Naive thymus-derived CD4-positive, alpha-beta T cell (primary cell): ENCODE results near the gene B3GALT4. TPM values are rescaled to one million over a fixed set of nuclear protein-coding genes. Genes with fewer than 3 reads are reported as not detected.
A peak's percentile ranks its signal among the peaks of the same experiment; 100 is the strongest.

ENCODE experiments used
- ATAC-seq: fragments of 150-1000 bp; cut with Tn5 transposase; 2 replicates; pipeline ENCODE4 v1.10.0; 2021; ENCODE audit warnings: mild to moderate bottlenecking, moderate library complexity
- CTCF ChIA-PET: fragments of 350-600 bp; sonication (Branson Sonifier 250); formaldehyde crosslinking; loops from one replicate; lab custom pipeline; 2021; ENCODE audit warnings: antibody characterized with exemption; lab: Charles Lee
- POLR2A ChIA-PET: fragments of 350-600 bp; sonication (Branson Sonifier 250); formaldehyde crosslinking; loops from one replicate; lab custom pipeline; 2021; ENCODE audit warnings: antibody characterized with exemption, inconsistent platforms; lab: Charles Lee
- DNase-seq, 9 donors: peaks; one replicate each; pipeline versions ENCODE4 v3.0.0 to v3.0.0-alpha.2; 2020 to 2022; ENCODE audit warnings: mixed read lengths in 1 of 9
- H3K27ac ChIP-seq: one replicate; pipeline ENCODE4 v1.7.0; 2013; ENCODE audit warnings: mild to moderate bottlenecking, low read depth, low read length, moderate library complexity
- H3K27me3 ChIP-seq, 2 donors: one replicate each; pipeline ENCODE4 v1.7.0; 2013; ENCODE audit warnings: low read length in 2 of 2, mild to moderate bottlenecking in 2 of 2, moderate library complexity in 2 of 2; ENCODE audit not compliant: control insufficient read depth in 2 of 2, insufficient read depth in 2 of 2
- H3K36me3 ChIP-seq, 3 experiments: 1 replicate in 2 of 3; 2 replicates in 1 of 3; pipeline ENCODE4 v1.7.0; 2013; ENCODE audit warnings: low read length in 3 of 3, mild to moderate bottlenecking in 3 of 3, moderate library complexity in 1 of 3; ENCODE audit not compliant: insufficient read depth in 3 of 3, control insufficient read depth in 2 of 3
- H3K4me1 ChIP-seq, 2 donors: one replicate each; pipeline ENCODE4 v1.7.0; 2013; ENCODE audit warnings: low read length in 2 of 2, mild to moderate bottlenecking in 2 of 2, moderate library complexity in 1 of 2; ENCODE audit not compliant: control insufficient read depth in 2 of 2, insufficient read depth in 2 of 2
- H3K4me3 ChIP-seq: 2 replicates; pipeline ENCODE4 v1.7.0; 2013; ENCODE audit warnings: mild to moderate bottlenecking, low read length
- H3K9me3 ChIP-seq, 3 experiments: 1 replicate in 2 of 3; 2 replicates in 1 of 3; pipeline ENCODE4 v1.7.0; 2013; ENCODE audit warnings: low read length in 3 of 3; ENCODE audit not compliant: control insufficient read depth in 2 of 3
- H3K27ac Mint-ChIP-seq, 9 donors: one replicate each; pipeline ENCODE4 v1.8.0; 2020 to 2022; ENCODE audit warnings: mixed read lengths in 9 of 9, mild to moderate bottlenecking in 8 of 9, moderate library complexity in 5 of 9, inconsistent platforms in 2 of 9
- H3K27me3 Mint-ChIP-seq, 5 donors: one replicate each; pipeline ENCODE4 v1.8.0; 2021 to 2022; ENCODE audit warnings: mixed read lengths in 5 of 5, mild to moderate bottlenecking in 1 of 5
- H3K36me3 Mint-ChIP-seq, 5 donors: one replicate each; pipeline ENCODE4 v1.8.0; 2020 to 2022; ENCODE audit warnings: mixed read lengths in 5 of 5, mild to moderate bottlenecking in 3 of 5, inconsistent platforms in 1 of 5
- H3K4me1 Mint-ChIP-seq, 7 donors: one replicate each; pipeline ENCODE4 v1.8.0; 2020 to 2022; ENCODE audit warnings: mixed read lengths in 7 of 7, mild to moderate bottlenecking in 3 of 7, inconsistent platforms in 1 of 7
- H3K4me3 Mint-ChIP-seq, 10 donors: one replicate each; pipeline ENCODE4 v1.8.0; 2020 to 2022; ENCODE audit warnings: mild to moderate bottlenecking in 10 of 10, mixed read lengths in 10 of 10, moderate library complexity in 6 of 10, inconsistent platforms in 2 of 10
- H3K9me3 Mint-ChIP-seq, 11 donors: one replicate each; pipeline ENCODE4 v1.8.0; 2020 to 2022; ENCODE audit warnings: mixed read lengths in 11 of 11, mild to moderate bottlenecking in 4 of 11, inconsistent platforms in 1 of 11, moderate library complexity in 1 of 11
- intact Hi-C, 2 donors: fragments of 100-400 bp; cut with micrococcal nuclease; formaldehyde crosslinking; loops; one replicate each; pipeline ENCODE4 v1.15.1; 2023
- polyA plus RNA-seq, 2 donors: library from polyadenylated mRNA; unstranded; fragments of 300-500 nt; fragmentation: Illumina TruSeq; gene quantifications; one replicate each; pipeline ENCODE4 v1.2.3, GENCODE V29; 2021
- total RNA-seq, 6 experiments: library from RNA in 5 of 6; stranded (reverse) in 5 of 6; gene quantifications; 1 replicate in 5 of 6; 2 replicates in 1 of 6; pipeline ENCODE4 v1.2.3 and lab custom pipeline; 2021 to 2026

The B3GALT4 gene
- total and polyA plus RNA-seq, 7 experiments from 2014 or later, result 12.9 to 48.0 (median 18.9) TPM

GRCh38 chr6:33290459-33290858, 13.5 kb downstream of the B3GALT4 start:
- H3K4me1 Mint-ChIP-seq, result peaks cover 32 to 51% (median 45%) of the 10 kb centered on the region in 7 donors
- H3K27ac Mint-ChIP-seq, result peak overlapping the region in 8 of 9 donors; percentile 38 to 93 (median 89)
- Histone ChIP-seq H3K4me1 (peaks cover 19 to 20% of the 10 kb centered on the region in 2 donors), H3K9me3 (no peaks in the 10 kb centered on the region), H3K36me3 (peaks cover 0 to 70% (median 9%) of the 10 kb centered on the region in 3 experiments), H3K4me3 (no peak overlapping the region), H3K27me3 (no peaks in the 10 kb centered on the region), H3K27ac (peak overlapping the region; percentile 80)
- peaks cover 4 to 33% (median 11%) of the 10 kb centered on the region in 5 donors for H3K36me3 Mint-ChIP-seq
- CTCF ChIA-PET, result interaction anchor here (0.5 to 2.4 kb wide), 5 partner anchors 10 to 170 kb away, joined by 3 to 13 read pairs (median 3); partner anchors contain the start of genes RPS18 and VPS52
- DNase-seq, result no peak
- intact Hi-C loops, result no loop called here
- no peaks in the 10 kb centered on the region for H3K27me3 Mint-ChIP-seq
- H3K4me3 Mint-ChIP-seq, result peak overlapping the region; percentile 89 to 99 (median 98)
- POLR2A ChIA-PET, result interaction anchor here (0.9 to 6.9 kb wide), 6 partner anchors 8 to 54 kb away, joined by 3 to 123 read pairs (median 44); partner anchors contain the start of genes B3GALT4, RGL2, RPS18 and VPS52
- peaks cover 0 to 3% (median 0%) of the 10 kb centered on the region in 11 donors for H3K9me3 Mint-ChIP-seq
- ATAC-seq, result no peak

- H3K36me3 ChIP-seq, result peaks cover 0 to 71% (median 4%) of the 10 kb centered on the region in 3 experiments
- no peak overlapping the region for H3K27ac ChIP-seq
- no peak overlapping the region for H3K4me3 ChIP-seq
- peak overlapping the region in 1 of 9 donors; percentile 32 for H3K27ac Mint-ChIP-seq
- intact Hi-C loops, result no loop called here
- H3K4me1 ChIP-seq, result peaks cover 19 to 21% of the 10 kb centered on the region in 2 donors
- peaks cover 0 to 2% (median 0%) of the 10 kb centered on the region in 5 donors for H3K27me3 Mint-ChIP-seq
- H3K9me3 Mint-ChIP-seq, result peaks cover 0 to 4% (median 0%) of the 10 kb centered on the region in 11 donors
- ChIA-PET CTCF (no interaction called here), POLR2A (interaction anchor here (5.5 to 6.9 kb wide), 2 partner anchors 15 to 21 kb away, joined by 90 to 123 read pairs; partner anchors contain the start of genes B3GALT4, RPS18 and VPS52)
- H3K36me3 Mint-ChIP-seq, result peaks cover 0 to 21% (median 4%) of the 10 kb centered on the region in 5 donors
- no peaks in the 10 kb centered on the region for H3K27me3 ChIP-seq
- DNase-seq, result no peak
- peaks cover 24 to 49% (median 42%) of the 10 kb centered on the region in 7 donors for H3K4me1 Mint-ChIP-seq
- no peaks in the 10 kb centered on the region for H3K9me3 ChIP-seq
- ATAC-seq, result no peak
- no peak overlapping the region for H3K4me3 Mint-ChIP-seq
These were observed 16.2 kb downstream of the B3GALT4 start for GRCh38 chr6:33292996-33293682.

- Mint-ChIP-seq H3K4me1 (peaks cover 26 to 41% (median 34%) of the 10 kb centered on the region in 7 donors), H3K36me3 (peaks cover 0 to 19% (median under 1%) of the 10 kb centered on the region in 5 donors), H3K27ac (peak overlapping the region in 5 of 9 donors; percentile 17 to 48 (median 43)), H3K4me3 (no peak overlapping the region), H3K9me3 (peaks cover 0 to 6% (median 0%) of the 10 kb centered on the region in 11 donors), H3K27me3 (peaks cover 0 to 3% (median 0%) of the 10 kb centered on the region in 5 donors)
- Histone ChIP-seq H3K36me3 (peaks cover 0 to 75% (median 4%) of the 10 kb centered on the region in 3 experiments), H3K27me3 (no peaks in the 10 kb centered on the region), H3K27ac (no peak overlapping the region), H3K4me3 (no peak overlapping the region), H3K4me1 (peaks cover 15% of the 10 kb centered on the region in 2 donors), H3K9me3 (no peaks in the 10 kb centered on the region)
- DNase-seq, result no peak
- ChIA-PET POLR2A (interaction anchor here (0.6 to 0.9 kb wide), 2 partner anchors 22 to 23 kb away, joined by 3 read pairs; partner anchors contain the start of genes RPS18, VPS52 and ZBTB22), CTCF (no interaction called here)
- intact Hi-C loops, result no loop called here
- ATAC-seq, result no peak
These were observed 17.3 kb downstream of the B3GALT4 start for GRCh38 chr6:33294086-33294823.

DNA sequence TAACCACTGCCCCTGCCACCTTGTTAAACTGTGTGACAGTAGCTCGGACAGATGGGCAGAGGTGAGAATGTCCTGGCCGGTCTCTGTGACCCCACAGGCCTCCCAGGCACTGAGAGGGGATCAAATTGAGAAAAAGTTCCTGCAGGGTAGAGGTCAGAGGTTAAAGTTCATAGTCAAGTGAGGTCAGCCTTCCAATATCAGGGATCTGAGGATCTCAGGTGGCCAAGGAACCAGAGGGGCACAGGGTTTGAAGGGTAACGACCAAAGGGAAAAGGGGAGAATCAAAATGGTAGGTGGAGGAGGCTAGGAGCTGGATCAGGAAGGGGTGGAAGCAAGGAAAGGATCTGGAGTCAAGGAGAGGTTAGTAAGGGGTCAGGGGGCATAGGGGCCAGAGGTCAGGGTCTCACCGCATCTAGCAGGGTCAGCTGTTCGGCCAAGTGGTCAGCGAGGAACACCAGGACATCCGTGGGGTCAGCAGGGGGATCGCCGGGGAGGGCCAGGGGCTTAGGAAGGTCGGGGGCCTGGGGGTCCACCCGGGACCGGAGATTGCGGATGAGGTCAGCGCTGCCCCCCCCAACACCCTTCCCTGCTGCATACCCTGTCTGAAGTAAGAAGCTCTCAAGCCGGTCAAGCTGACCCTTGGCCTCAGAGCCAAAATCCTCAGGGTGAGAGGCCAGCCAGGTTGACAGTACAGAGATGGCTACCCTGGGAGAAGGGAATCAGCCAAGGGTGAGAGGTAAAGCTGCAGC, 18.9 kb downstream of the B3GALT4 start:
- Mint-ChIP-seq H3K4me3 (peak overlapping the region in 3 of 10 donors; percentile 51 to 99 (median 77)), H3K4me1 (peaks cover 23 to 39% (median 31%) of the 10 kb centered on the region in 7 donors), H3K36me3 (peaks cover 0 to 24% (median 6%) of the 10 kb centered on the region in 5 donors), H3K27me3 (peaks cover 0 to 3% (median 0%) of the 10 kb centered on the region in 5 donors), H3K9me3 (peaks cover 0 to 9% (median 0%) of the 10 kb centered on the region in 11 donors), H3K27ac (peak overlapping the region in 8 of 9 donors; percentile 19 to 98 (median 79))
- DNase-seq (no peak), ATAC-seq (no peak)
- intact Hi-C loops, result loop anchor here (5.0 kb wide), 2 partner anchors 132 to 323 kb away; no protein-coding TSS in a partner anchor
- ChIA-PET CTCF (interaction anchor here (1.3 kb wide), 1 partner anchor 18 kb away, joined by 3 read pairs; no protein-coding TSS in a partner anchor), POLR2A (interaction anchor here (0.7 to 4.6 kb wide), 5 partner anchors 8 to 49 kb away, joined by 4 to 65 read pairs (median 51); partner anchors contain the start of genes B3GALT4, PFDN6, TAPBP and WDR46)
- H3K27me3 ChIP-seq, result no peaks in the 10 kb centered on the region
- H3K4me3 ChIP-seq, result no peak overlapping the region
- H3K4me1 ChIP-seq, result peaks cover 5 to 10% of the 10 kb centered on the region in 2 donors
- H3K9me3 ChIP-seq, result no peaks in the 10 kb centered on the region
- H3K27ac ChIP-seq, result no peak overlapping the region
- peaks cover 0 to 71% (median 4%) of the 10 kb centered on the region in 3 experiments for H3K36me3 ChIP-seq

- Histone ChIP-seq H3K9me3 (no peaks in the 10 kb centered on the region), H3K4me1 (peaks cover 5 to 10% of the 10 kb centered on the region in 2 donors), H3K27ac (peak overlapping the region; percentile 92), H3K27me3 (no peaks in the 10 kb centered on the region), H3K4me3 (no peak overlapping the region), H3K36me3 (peaks cover 0 to 66% (median 4%) of the 10 kb centered on the region in 3 experiments)
- no peak for ATAC-seq
- H3K27me3 Mint-ChIP-seq, result peaks cover 0 to 3% (median 0%) of the 10 kb centered on the region in 5 donors
- peaks cover 0 to 24% (median 6%) of the 10 kb centered on the region in 5 donors for H3K36me3 Mint-ChIP-seq
- H3K4me1 Mint-ChIP-seq, result peaks cover 19 to 40% (median 30%) of the 10 kb centered on the region in 7 donors
- POLR2A ChIA-PET, result interaction anchor here (0.7 to 4.6 kb wide), 10 partner anchors 9 to 120 kb away, joined by 3 to 70 read pairs (median 34); partner anchors contain the start of genes B3GALT4, PFDN6, RPS18 and TAPBP
- peak overlapping the region; percentile 19 to 98 (median 90) for H3K27ac Mint-ChIP-seq
- CTCF ChIA-PET, result interaction anchor here (1.3 kb wide), 1 partner anchor 19 kb away, joined by 3 read pairs; no protein-coding TSS in a partner anchor
- DNase-seq, result no peak
- intact Hi-C loops, result loop anchor here (5.0 kb wide), 2 partner anchors 130 to 325 kb away; no protein-coding TSS in a partner anchor
- peak overlapping the region; percentile 53 to 99 (median 86) for H3K4me3 Mint-ChIP-seq
- H3K9me3 Mint-ChIP-seq, result peaks cover 0 to 9% (median 0%) of the 10 kb centered on the region in 11 donors
These were observed 20.0 kb downstream of the B3GALT4 start for GRCh38 chr6:33296797-33297405.
